ENCODE data around the gene KIF26B.

The KIF26B gene

GRCh38 chr1:245154429-245155271, at the start of gene KIF26B:
Gene KIF26B, plus strand, starts transcription at chr1:245154985. Its CDS starts 440 bp downstream, at chr1:245155425.
- DNase-seq (ENCODE audit: low read depth), result no peak

DNA sequence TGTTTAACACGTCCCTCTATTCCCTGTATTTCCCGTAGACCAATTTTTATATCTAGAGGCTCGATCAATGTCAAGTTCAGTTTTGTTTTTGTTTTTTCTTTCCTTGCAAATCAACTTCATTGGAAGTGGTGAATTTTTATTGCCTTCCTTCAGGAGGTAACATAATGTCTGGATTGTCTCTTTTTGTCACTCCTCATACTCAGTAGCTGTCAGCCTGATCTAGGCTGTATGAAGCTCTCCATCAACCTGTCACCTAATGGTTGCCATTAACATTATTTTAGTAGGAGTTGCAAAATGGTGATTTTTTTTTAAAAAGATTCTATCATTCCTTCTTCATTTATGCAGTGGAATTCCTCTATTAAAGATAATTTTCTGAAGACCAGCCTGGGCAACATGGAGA, 49.7 kb upstream of the KIF26B start:
- H3K4me3 ChIP-seq (ENCODE audit: control insufficient read depth, low read depth, low read length), result no peak overlapping the region
- TF ChIP-seq CTCF (IDR thresholded peaks at IDR 0.05; ENCODE audit: control insufficient read depth, insufficient read depth, low read depth, low read length, missing control alignments), result no peak
- DNase-seq (ENCODE audit: low read depth), result no peak

More at GRCh38 chr1:245154429-245155271, at the start of gene KIF26B:
- TF ChIP-seq CTCF (IDR thresholded peaks at IDR 0.05; ENCODE audit: control insufficient read depth, insufficient read depth, low read depth, low read length, missing control alignments), result no peak
- H3K4me3 ChIP-seq (ENCODE audit: control insufficient read depth, low read depth, low read length), result peak within 1 kb of the TSS; percentile 95

DNA sequence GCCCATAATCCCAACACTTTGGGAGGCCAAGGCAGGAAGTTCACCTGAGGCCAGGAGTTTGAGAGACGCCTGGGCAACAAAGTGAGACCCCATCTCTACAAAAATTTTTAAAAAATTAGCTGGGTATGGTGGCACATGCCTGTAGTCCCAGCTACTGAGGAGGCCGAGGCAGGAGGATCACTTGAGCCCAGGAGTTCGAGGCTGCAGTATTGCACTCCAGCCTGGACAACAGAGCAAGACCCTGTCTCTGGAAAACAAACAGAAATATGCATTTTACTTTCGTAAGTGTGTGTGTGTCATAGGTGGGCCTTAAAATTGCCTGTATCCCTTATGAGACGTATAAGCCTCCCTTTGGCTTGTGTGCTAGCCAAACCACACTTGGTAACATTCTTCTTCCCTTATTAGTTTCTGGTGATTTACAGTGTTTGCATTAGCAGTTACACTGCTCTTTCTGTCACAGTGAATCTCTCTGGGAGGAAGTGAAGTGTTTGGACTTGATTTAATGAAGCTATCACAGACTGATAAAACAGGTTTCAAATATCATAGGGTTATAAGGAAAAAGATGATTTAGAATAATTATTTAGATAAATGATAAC, 48.9 kb upstream of the KIF26B start:
- DNase-seq (ENCODE audit: low read depth), result no peak
- no peak for TF ChIP-seq CTCF (IDR thresholded peaks at IDR 0.05; ENCODE audit: control insufficient read depth, insufficient read depth, low read depth, low read length, missing control alignments)
- H3K4me3 ChIP-seq (ENCODE audit: control insufficient read depth, low read depth, low read length), result no peak overlapping the region

DNA sequence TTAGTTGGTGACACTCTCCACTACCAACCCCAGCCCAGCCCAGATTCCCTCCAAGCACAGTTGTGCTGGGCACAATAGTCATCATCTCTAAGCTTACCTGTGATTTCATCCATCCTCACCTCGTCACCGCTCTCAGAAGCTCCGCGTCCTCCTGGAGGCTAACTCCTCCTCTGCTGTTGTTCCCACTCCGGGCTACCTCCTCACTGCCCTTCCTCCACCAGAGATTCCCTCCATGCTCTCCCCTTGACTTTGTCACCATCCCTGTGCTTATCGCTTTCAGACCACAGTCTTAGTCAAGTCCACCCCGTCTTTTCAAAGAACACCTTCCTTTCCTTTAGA, 47.0 kb upstream of the KIF26B start:
- no peak overlapping the region for H3K4me3 ChIP-seq (ENCODE audit: control insufficient read depth, low read depth, low read length)
- TF ChIP-seq CTCF (IDR thresholded peaks at IDR 0.05; ENCODE audit: control insufficient read depth, insufficient read depth, low read depth, low read length, missing control alignments), result no peak
- DNase-seq (ENCODE audit: low read depth), result no peak

DNA sequence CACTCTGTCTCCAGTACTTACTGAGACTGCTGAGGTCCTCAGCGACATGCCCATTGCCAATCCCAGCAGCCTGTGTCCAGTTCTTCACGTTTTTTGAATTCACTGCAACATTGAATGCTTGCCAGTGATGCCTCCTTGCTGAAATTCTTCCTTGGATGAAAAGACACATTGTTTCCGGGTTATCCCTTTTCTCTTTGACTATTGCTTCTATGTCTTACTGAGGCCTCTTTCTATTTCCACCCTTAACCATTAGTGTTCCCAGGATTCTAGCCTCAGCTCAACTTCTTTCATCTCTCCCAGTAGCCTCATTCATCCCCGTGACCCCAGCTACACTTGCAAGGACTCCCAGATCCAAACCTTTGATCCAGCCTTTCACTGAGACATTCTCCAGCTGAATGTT, 46.5 kb upstream of the KIF26B start:
- no peak for TF ChIP-seq CTCF (IDR thresholded peaks at IDR 0.05; ENCODE audit: control insufficient read depth, insufficient read depth, low read depth, low read length, missing control alignments)
- no peak overlapping the region for H3K4me3 ChIP-seq (ENCODE audit: control insufficient read depth, low read depth, low read length)
- no peak for DNase-seq (ENCODE audit: low read depth)

DNA sequence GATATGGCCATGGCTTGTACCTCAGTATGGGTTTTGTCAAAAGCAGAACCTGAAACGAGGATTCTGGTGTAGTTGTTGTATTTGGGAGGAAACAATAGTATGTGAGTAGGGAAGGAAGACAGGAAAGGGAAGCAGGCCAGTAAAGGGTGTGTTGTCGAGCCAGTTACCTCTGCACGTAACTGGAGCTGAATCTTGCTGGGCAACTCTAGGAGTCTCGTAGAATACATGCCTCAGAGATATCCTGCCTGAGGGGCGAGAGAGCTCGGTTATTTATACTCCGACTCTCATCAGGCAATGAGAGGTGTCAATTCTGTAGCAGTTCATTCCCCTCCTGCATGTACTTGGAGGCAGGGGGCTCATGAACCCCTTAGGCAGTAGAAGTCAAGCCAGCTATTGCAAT, 45.9 kb upstream of the KIF26B start:
- no peak for TF ChIP-seq CTCF (IDR thresholded peaks at IDR 0.05; ENCODE audit: control insufficient read depth, insufficient read depth, low read depth, low read length, missing control alignments)
- no peak overlapping the region for H3K4me3 ChIP-seq (ENCODE audit: control insufficient read depth, low read depth, low read length)
- no peak for DNase-seq (ENCODE audit: low read depth)

All from AG09309 (cell line).